ENCODE measurements around the gene ARRDC2.

GRCh38 chr19:18057557-18057956 is 49.6 kb downstream of the ARRDC2 start:
- no peak for TF ChIP-seq EZH2 (IDR thresholded peaks at IDR 0.05)
- TF ChIP-seq, protein P1, sequence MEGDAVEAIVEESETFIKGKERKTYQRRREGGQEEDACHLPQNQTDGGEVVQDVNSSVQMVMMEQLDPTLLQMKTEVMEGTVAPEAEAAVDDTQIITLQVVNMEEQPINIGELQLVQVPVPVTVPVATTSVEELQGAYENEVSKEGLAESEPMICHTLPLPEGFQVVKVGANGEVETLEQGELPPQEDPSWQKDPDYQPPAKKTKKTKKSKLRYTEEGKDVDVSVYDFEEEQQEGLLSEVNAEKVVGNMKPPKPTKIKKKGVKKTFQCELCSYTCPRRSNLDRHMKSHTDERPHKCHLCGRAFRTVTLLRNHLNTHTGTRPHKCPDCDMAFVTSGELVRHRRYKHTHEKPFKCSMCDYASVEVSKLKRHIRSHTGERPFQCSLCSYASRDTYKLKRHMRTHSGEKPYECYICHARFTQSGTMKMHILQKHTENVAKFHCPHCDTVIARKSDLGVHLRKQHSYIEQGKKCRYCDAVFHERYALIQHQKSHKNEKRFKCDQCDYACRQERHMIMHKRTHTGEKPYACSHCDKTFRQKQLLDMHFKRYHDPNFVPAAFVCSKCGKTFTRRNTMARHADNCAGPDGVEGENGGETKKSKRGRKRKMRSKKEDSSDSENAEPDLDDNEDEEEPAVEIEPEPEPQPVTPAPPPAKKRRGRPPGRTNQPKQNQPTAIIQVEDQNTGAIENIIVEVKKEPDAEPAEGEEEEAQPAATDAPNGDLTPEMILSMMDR (IDR thresholded peaks at IDR 0.05), result no peak
- TF ChIP-seq EZH2phosphoT487 (IDR thresholded peaks at IDR 0.05), result no peak
